GM04503 (cell line): ENCODE results near the gene IGF2BP3.

Experiments used
- DNase-seq: peaks from one replicate; pipeline ENCODE4 v3.0.0-alpha.2; 2012; ENCODE audit warnings: low read depth

Gene IGF2BP3

DNA sequence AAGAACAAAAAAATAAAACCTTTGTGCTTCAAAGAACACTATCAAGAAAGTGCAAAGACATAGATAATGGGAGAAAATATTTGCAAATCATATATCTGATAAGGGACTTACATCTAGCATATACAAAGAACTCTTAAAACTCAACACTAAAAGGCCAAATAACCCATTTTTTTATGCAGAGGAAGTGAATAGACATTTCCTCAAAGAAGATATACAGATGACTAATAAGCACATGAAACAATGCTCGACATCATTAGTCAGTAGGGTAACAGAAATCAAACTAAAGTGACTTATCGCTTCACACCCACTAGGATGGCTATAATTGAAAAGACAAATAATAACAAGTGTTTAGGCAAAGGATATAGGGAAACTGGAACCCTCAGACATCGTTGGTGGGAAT lies 93.2 kb downstream of the IGF2BP3 start:
- no peak for DNase-seq

DNA sequence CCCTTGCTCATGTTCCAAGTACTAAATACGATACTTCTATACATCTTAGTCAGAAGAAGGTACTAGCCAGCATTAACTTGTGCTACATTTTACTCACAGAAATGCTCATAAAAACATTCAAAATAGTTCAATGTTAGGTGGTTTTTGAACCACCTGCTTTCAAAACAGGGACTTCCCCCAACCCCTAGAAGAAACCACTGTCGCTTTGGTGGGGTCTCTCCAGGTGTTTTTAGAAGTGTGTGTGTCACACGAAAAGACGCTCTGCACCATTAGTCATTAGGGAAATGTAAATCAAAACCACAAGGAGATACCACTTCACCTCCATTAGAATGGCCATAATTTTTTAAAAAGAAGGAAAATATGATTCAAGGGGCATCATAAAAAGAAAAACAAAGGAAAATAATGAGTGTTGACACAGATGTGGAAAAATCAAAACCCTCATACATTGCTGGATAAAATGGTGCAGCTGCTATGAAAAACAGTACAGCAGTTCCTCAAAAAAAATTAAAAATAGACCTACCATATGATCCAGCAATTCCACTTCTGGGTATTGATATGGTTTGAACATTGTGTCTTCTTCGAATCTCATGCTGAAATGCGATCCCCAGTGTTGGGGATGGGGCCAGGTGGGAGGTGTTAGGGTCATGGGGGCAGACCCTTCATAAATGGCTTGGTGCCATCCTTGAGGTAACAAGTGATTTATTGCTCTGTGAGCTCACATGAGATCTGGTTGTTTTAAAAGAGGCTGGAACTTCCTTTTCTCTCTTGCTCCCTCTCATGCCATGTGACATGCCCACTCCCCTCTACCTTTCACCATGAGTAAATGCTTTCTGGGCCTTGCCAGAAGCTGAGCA lies 96.9 kb downstream of the IGF2BP3 start:
- DNase-seq, result no peak

DNA sequence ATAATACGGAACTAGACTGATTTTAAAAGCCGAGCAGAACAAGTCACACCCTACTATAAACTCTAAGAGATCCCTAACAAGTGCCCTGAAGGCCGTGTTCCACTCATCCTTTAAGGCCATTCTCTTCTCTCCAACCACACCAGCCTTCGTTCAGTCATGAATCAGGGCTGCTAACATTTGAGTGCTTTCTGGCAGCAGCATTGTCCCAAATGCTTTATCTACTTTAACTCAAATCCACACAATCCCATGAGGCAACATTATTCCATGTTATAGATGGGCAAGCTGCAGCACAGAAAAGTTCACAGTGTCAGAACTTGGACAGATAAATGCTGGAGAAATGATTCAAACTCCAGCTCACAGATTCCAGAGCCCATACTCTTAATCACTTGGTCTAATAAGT lies 97.7 kb downstream of the IGF2BP3 start:
- no peak for DNase-seq

DNA sequence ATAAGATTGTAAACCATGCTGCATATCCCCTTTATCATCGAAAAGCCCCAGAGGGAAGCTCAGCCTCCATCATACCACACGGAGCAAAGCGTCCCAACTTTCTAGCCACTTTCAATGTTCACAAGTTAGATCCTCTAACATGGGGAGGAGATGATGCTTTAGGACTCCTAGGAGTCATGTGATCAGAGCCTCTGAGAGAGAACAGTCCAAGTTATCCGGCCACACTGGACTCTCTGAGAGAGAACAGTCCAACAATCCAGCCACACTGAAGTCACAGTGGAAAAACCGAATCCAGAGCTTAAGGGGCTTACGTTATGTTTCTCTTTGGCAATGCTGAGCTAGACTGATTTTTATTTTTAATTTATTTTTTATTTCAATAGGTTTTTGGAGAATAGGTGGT lies 98.6 kb downstream of the IGF2BP3 start:
- DNase-seq, result no peak

DNA sequence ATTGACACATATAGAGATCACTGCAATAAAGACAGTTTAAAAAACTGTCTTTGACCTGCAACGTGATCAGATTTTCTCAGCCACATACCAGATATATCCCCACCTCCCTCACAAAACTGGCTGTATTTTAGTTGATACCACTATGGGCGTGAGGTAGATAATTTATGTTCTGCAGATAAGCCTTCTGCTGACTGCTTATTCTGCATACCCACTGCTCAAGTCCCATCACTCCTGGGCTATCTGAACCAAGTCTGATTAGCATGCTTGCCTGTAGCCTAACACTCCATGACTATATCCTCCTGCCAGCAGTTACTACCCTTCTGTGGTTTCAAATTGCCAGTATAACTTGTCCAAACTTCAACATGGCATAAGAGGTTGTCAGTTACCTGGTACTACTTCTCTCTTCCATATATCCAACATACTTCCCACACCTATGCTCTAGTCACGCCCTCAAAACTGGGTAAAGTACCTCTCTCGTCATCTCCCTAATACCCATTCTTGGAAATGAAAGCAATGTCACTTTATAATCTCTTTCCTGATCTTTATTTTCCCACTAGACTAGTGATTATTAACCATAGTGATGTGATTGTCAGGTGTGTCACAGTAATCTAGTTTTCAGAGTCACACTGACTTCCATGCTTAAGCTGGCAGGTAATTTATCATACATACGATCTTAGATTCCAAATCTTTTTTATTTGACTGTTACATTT lies 100.4 kb downstream of the IGF2BP3 start:
- DNase-seq, result no peak

DNA sequence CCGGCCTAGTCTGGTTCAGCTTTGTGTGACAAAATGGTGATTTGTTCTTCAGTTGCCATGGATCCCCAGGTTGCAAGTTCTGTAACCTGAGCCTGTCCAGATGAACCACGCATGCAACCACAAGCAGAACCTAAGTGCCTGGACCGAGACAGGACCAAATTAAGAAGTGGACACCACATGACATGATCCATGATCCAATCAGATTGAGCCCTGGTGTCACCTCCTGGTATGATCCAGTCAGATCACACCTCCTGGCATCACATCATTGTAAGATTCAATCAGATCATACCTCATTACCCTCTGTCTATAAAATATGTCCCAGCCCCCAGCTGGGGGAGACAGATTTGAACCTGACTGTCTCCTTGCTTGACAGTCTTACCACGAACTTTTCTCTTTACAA lies 101.2 kb downstream of the IGF2BP3 start:
- no peak for DNase-seq

DNA sequence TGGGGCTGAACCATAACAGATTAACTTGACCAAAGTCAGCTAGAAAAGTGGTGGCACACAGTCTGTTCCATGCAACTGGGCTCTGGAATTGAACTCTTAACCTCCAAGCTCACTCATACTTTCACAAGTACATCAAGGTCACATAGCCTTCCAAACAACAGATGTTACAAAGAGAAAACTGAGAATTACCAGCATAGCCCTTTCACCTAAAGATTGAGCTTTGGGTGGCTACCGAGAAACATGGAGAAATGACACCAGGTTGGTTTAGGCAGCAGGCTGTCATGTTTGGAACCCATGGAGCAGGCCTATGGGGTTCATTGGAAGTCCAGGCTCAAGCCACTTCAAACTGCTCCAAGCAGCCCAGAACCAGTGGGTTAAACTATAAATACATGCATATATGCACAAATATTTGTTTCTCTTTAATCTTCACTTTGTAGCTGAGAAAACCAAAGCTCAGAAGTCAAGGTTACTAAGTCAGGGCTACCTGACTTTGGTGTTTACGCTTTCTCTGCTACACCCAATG lies 112.1 kb downstream of the IGF2BP3 start:
- no peak for DNase-seq

DNA sequence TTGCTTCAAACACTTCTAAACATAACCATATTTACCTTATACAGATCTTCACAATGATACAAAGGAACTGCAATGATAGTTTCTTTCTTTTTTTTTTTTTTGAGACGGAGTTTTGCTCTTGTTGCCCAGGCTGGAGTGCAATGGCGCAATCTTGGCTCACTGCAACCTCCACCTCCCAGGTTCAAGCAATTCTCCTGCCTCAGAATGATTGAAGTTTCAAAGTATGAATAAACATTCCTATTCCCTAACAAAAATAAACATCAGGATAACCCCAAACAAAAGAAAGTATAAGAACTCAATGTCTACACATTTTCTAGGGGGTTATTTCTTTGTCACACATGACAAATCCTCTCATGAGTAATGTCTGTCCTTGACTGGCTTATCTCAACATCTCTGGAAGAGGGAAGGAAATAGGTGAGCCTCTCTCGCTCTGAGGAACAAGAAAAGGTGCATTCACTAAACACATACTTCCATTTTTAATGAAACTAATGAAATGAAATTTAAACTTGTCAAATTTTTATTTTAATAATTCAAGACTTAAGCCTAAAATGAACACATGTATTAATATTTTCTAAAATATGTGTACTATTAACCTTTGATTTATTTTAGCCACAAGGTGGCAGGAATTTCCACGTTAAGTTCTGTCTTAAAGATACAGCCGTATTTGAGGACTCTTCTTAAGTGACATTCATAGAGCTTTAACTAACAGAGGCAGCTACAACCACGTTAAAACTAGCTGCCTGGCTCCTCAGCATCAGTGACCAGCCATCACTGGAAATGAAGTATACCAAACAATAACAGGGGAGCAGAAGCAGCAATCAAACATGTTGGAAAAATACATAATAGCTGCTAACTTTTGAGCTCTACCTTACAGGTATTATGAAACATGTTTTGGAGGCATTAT lies 112.8 kb downstream of the IGF2BP3 start:
- no peak for DNase-seq

DNA sequence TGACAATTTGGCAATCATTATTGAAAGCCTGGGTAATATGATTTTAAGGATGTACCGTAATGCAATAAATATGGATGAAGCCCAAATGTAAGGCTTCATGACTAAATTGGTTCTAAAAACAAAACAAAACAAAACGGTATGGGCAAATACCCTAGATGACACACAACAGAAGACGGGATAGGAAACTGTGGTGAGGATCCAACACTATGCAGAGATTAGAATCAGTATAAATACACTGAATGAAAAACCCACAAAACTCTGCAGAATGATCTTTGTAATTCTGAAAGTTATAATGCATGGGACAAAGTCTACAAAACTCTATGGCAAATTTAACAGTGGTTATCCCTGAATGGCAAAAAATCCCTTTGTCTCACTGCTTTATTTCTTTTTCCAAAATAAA lies 113.6 kb downstream of the IGF2BP3 start:
- DNase-seq, result no peak

DNA sequence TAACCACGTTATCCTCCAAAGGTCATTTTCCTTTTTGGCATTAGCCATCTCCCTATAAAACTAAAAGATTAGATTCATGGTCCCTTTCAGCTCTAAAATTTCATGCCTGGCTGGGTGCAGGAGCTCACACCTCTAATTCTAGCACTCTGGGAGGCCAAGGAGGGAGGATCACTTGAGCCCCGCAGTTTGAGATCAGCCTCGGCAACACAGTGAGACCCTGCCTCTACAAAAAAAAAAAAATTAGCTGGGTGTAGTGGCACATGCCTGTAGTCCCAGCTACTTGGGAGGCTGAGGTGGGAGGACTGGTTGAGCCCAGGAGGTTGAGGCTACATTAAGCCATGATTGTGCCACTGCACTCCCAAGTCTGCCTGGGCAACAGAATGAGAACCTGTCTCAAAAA lies 114.1 kb downstream of the IGF2BP3 start:
- no peak for DNase-seq

DNA sequence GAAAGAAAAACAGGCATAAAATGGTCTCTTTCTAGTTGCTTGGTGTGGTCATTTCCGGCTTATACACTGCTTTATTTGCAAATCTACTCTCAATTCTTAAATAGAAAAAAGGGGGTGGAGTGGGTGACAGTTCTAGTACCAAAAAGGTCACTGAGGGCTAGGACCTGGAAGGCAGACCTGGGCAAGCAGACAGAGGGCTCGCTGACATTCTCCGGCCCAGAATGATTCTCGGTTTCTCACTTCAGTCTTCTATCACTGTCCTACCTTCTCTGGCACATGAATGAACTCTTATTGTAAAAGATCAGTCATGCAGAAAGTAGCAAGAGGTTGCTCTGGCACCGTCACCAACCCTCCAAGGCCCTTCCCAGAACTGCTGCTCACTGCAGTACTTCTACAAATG lies 117.1 kb downstream of the IGF2BP3 start:
- no peak for DNase-seq

DNA sequence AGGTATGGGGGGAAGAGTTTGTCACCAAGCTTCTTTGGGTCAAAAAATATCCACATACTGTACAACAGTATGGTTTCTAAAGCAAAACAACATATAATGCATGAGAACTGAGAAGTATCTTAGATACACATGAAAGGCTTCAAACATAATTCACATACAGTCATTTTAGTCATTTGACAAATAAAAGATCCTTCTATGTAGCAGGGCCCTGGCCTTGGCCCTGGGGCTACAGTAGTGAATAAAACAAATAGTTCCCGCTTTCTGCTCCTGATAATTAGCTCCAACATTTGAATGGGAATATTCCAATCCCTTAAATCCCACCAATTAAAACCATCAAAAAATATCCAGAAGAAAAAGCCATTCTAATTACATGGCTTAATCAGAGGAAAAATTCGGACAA lies 119.8 kb downstream of the IGF2BP3 start:
- DNase-seq, result no peak

DNA sequence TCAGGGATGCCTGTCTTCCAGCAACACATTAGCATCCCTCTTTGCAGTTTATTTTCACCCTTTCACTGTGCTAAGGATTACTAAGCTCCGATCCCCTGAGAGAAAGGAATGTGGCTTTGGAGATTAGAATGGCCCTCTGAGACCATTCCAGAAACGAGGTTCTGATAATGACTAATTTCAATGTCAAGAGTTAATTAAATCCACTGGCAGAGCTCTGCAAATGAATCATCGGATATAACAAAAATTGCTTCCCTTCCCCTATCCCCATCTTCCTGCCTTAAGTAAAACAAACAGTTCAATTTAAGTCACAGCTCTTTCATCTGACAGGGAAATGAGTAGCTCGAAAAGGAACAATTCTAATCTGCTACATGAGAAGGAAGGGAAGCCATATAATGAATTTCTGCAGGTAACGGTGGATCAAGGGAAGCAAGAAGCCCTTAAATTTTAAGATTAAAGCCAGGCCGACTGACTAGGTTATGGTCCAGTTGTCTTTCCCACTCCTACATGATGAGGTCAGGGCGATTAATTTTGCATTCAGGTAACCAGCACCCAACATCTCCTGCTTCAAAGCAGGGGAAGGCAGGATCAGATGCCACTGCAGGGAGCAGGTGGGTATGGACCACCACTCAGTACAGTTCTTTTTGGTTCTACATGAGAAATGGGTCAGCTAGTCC lies 120.7 kb downstream of the IGF2BP3 start:
- peak; percentile 49 for DNase-seq

DNA sequence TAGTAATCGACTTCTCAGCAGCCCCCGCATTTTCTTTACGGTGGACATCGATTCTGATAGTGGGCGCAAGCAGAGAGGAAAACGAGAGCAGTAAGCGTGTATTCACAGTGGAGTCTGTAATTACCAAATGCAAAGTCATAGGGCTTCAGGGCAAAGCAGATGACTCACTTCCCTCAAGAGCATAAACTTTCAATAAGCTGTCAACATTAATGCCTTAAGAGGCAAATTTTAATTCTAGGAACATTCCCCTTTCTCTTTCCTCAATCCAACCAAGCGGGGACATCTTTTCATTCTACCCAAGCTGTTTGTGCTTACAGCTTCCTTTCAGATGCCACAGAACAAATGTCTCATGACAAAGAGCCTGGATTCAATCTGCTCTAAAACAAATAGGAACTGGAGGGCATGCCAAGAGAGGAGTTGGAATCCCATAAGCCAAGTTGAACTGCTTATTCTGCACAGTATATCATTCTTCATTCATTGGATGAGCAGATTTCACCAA lies 122.6 kb downstream of the IGF2BP3 start:
- peak; percentile 81 for DNase-seq

DNA sequence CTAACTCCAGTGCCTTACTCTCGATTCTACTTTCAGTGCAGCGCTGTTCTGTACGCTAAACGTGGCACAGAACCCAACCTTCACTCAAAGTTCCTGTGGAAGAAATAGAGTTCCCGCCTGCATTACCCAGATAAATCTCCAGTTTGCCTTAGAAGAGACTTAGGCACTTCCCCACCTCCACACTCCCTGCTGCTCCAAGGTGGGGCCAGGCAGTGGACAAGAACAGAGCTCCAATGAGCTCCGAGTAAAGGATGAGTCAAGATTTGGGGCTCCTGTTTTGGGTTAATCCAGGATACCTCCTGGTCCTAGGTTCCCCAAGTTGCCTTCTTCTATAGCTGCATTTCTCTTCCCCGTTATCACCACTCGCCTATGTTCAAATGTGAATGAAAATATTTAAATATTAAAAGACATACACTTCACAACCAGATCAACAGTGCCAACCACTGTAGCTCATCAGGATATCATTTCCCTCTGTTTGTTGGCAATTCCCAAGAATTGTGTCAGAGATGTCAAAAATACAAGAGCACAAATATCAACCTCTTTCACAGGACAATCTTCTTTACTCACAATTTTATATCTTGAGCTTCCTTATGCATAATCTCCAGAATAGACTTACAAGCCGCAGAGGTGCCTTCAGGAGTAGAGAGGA lies 123.1 kb downstream of the IGF2BP3 start:
- no peak for DNase-seq

DNA sequence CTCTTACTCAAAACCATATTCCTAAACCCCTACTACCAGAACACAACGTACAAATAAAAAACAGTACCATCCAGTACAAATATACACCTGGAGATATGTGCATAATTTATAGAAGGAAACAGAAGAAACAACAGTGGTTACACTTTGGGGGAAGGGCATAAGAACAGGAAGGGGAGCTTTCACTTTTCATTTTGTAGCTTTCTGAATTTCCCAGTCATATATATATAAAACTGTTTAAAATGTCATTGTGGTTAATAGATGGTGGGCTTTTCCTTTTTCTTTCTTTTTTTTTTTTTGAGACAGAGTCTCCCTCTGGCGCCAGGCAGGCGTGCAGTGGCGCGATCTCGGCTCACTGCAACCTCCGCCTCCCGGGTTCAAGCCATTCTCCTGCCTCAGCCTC lies 124.0 kb downstream of the IGF2BP3 start:
- DNase-seq, result no peak

DNA sequence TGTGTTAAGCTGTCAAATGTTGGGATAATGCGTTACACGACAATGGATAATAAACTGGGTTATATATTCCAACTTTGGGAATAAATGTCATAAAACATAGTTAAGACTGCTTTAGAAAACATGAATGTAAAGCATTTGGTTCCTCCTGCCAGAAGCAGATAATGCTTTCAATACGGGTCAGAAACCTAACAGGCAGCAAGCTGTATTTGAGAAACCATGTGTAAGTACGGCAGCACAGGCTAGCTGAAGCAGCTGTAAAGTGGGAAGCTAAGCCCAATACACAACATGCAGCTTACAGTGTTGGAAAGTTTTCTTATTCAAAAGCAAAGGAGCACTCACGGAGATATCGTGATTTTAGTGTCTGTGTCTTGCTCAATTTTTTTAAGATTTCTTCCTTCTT lies 124.7 kb downstream of the IGF2BP3 start:
- DNase-seq, result no peak

DNA sequence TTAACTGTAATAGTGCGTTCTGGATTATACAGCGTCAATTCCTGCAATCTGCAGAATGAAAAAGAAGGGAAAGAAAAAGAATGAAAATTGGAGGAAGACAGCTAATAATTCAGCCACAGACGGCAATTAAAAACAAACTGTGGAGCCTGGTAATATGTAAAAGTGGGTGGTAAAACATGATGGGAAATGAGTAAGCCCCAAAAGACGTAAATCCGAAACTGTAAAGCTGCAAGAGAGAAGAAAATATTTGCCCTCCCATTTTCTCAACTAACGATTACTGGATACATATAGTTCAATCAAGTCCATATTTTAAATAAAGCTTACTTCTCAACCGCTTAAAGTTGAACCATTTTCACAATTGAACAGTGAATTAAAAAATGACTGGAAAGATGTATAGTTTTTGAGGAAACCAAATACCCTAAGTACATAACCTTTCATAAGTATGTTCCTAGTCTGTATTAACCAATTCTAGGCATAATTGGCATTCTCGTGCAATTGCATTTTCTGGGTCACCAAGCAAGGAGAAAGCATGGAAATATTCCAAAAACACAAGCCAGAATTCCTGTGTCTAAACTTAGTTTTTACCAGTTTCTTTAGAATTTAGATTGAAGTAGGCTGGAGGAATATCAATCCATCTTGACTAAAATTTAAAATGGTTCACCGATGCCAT lies 126.3 kb downstream of the IGF2BP3 start:
- no peak for DNase-seq

DNA sequence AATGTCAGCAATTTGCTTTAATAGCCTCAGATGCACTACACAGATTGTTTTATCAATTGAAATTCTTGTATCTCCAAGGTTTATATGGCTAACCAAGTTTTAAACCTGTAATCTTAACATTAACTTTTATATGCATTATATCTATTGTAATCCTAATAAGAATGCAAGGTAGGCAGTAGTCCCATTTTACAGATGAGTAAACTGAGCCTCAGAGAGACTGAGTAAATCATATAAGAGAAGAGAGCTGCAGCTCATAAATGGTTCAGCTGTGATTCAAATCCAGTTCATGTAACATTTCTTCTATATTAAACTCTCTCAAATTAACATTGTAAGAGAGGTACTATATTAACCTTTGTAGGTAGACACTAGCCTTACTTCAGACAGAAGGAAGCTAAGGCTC lies 127.2 kb downstream of the IGF2BP3 start:
- no peak for DNase-seq

DNA sequence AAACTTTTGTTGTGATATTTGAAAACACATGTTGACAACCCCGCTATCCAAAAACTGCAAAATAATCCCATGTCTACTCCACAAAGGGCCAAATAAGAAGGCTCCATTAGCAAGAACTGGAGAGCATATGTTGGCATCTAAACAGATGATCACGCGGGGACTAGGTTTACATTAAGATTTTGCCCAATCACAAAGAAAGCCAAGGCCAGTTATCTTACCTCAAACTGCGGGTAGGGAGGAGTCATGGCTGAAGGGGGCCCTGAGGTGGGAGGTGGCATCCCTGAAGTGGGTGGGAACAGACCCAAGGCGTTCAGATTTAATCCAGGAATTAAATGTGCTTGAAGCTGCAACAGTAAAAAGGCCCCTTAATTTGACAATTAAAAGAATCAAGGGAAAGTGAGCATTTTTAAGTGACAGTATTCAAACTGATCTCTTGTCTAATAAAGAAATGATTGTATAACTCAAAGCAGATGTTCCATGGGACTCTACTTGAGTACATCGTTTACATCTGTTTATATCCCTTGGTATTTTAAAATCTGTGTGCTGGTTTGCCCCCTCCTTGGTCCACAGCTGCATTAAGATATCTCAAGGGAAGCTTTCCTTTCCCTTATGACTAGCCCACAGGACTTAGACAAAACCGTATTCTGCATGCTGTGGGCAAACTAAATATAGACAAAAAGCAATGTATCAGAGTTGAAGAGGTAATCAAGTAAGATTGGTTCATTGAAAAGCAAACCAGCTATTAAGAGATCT lies 128.3 kb downstream of the IGF2BP3 start:
- no peak for DNase-seq
